Stimulated activated CD8-positive, alpha-beta memory T cell treated with anti-CD3 and anti-CD28 coated beads, Interleukin-7, amount 100 ng/mL, for 48 hours (primary cell): ENCODE measurements around the gene POLR3K.
"Not testable (repeated sequence)": the region's sequence is repeated elsewhere in the genome, so short reads cannot be mapped to it uniquely, and the experiment has no call there.

Experiments used
- DNase-seq, 2 donors: peaks; one replicate each; pipeline ENCODE4 v3.0.0-alpha.2; 2020; ENCODE audit warnings: low read depth in 1 of 2; ENCODE audit errors: extremely low read depth in 1 of 2

The POLR3K gene

DNA sequence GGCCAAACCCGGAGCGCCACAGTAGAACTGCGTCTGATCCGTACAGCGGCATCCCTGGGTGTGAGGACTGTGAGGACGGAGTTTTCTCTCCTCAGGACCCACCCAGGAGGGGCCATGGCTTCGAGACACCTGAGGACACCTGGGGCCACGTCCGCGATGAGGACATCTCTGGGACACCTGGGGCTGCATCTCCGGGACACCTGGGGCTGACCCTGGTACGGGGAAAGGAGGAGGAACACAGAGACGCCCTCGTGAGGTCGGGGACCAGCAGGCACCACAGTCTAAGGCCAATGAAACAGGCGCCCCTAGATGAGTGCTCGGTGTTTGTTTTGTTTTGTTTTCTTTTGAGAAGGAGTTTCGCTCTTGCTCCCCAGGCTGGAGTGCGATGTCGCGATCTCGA, 29.3 kb downstream of the POLR3K start:
- DNase-seq: not testable (repeated sequence)

- not testable (repeated sequence) for DNase-seq
Observed at GRCh38 chr16:20886-21285, 32.5 kb downstream of the POLR3K start.

DNA sequence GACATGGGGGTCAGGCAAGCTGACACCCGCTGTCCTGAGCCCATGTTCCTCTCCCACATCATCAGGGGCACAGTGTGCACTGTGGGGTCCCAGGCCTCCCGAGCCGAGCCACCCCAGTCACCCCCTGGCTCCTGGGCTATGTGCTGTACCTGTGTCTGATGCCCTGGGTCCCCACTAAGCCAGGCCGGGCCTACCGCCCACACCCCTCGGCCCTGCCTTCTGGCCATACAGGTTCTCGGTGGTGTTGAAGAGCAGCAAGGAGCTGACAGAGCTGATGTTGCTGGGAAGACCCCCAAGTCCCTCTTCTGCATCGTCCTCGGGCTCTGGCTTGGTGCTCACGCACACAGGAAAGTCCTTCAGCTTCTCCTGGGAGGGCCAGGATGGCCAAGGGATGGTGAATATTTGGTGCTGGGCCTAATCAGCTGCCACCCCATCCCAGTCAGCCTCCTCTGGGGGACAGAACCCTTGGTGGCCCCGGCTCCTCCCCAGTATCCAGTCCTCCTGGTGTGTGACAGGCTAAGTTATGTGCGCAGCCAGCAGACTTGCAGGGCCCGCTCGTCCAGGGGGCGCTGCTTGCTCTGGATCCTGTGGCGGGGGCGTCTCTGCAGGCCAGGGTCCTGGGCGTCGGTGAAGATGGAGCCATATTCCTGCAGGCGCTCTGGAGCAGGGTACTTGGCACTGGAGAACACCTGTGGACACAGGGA, 36.2 kb downstream of the POLR3K start:
- DNase-seq: not testable (repeated sequence)

GRCh38 chr16:10772-11171, 42.6 kb downstream of the POLR3K start:
- peak; percentile 66 to 92 for DNase-seq

GRCh38 chr16:9903-10665, 43.3 kb downstream of the POLR3K start:
- no peak for DNase-seq
